ENCODE measurements around the gene GPC6.

GRCh38 chr13:93814658-93815057 lies 588.1 kb downstream of the GPC6 start:
- TF ChIP-seq MAX (IDR thresholded peaks at IDR 0.05; ENCODE audit: insufficient read depth, insufficient read length) = no peak
- no peak for TF ChIP-seq POLR2AphosphoS5 (IDR thresholded peaks at IDR 0.05; ENCODE audit: insufficient read depth, low read depth, low read length)
- no peak for TF ChIP-seq POLR2A (IDR thresholded peaks at IDR 0.05; ENCODE audit: low read depth, low read length)
- no peak for TF ChIP-seq CTCF (IDR thresholded peaks at IDR 0.05; ENCODE audit: extremely low read depth in 1 of 2, insufficient read depth in 1 of 2, low read depth in 1 of 2, low read length in 2 of 2)
- TF ChIP-seq JUN (IDR thresholded peaks at IDR 0.05; ENCODE audit: borderline replicate concordance, insufficient read depth, insufficient read length, low read depth) = no peak
- no peak for TF ChIP-seq EZH2 (IDR thresholded peaks at IDR 0.05; ENCODE audit: borderline replicate concordance, low read depth, low read length, severe bottlenecking)

Measured in endothelial cell of umbilical vein (primary cell).